Skeletal muscle cell (primary cell): ENCODE data around the gene WFDC6.
"Not testable (repeated sequence)": the region's sequence is repeated elsewhere in the genome, so short reads cannot be mapped to it uniquely, and the experiment has no call there.

Experiments used
- DNase-seq: peaks from one replicate; pipeline ENCODE4 v3.0.0-alpha.2; 2010; ENCODE audit warnings: low read depth
- H3K4me3 ChIP-seq: 2 replicates; pipeline ENCODE4 v1.5.1; 2011; ENCODE audit warnings: low read depth, mild to moderate bottlenecking, control low read depth, low read length, moderate library complexity

Gene WFDC6

GRCh38 chr20:45539382-45539781, at the start of gene WFDC6:
TSS of gene WFDC6 (minus strand) at chr20:45539482. CDS start at chr20:45539407, 75 bp downstream.
- DNase-seq, result no peak
- H3K4me3 ChIP-seq, result no peak within 1 kb of the TSS

GRCh38 chr20:45588800-45589199, 49.5 kb upstream of the WFDC6 start:
- no peak for DNase-seq

GRCh38 chr20:45585986-45586385, 46.7 kb upstream of the WFDC6 start:
- H3K4me3 ChIP-seq, DNase-seq: not testable (repeated sequence)

More at GRCh38 chr20:45588800-45589199, 49.5 kb upstream of the WFDC6 start:
- H3K4me3 ChIP-seq, result no peak overlapping the region

- not testable (repeated sequence) for DNase-seq, H3K4me3 ChIP-seq
Measured at GRCh38 chr20:45584294-45584693, 45.0 kb upstream of the WFDC6 start.

- no peak overlapping the region for H3K4me3 ChIP-seq
- no peak for DNase-seq
Measured at GRCh38 chr20:45583502-45583901, 44.2 kb upstream of the WFDC6 start.

GRCh38 chr20:45581702-45582101, 42.4 kb upstream of the WFDC6 start:
- no peak overlapping the region for H3K4me3 ChIP-seq
- no peak for DNase-seq

- H3K4me3 ChIP-seq, result no peak within 1 kb of the TSS
- no peak for DNase-seq
Measured at GRCh38 chr20:45579184-45579583, 39.9 kb upstream of the WFDC6 start, which contains the start of gene WFDC8. TSS of gene WFDC8 (minus strand) at chr20:45579284. CDS start at chr20:45579247, 37 bp downstream.

GRCh38 chr20:45578231-45578630, 38.9 kb upstream of the WFDC6 start:
- no peak overlapping the region for H3K4me3 ChIP-seq
- no peak for DNase-seq

- no peak for DNase-seq
- H3K4me3 ChIP-seq, result no peak overlapping the region
Measured at GRCh38 chr20:45576995-45577394, 37.7 kb upstream of the WFDC6 start.

GRCh38 chr20:45575931-45576330, 36.6 kb upstream of the WFDC6 start:
- DNase-seq, result no peak
- H3K4me3 ChIP-seq, result no peak overlapping the region

- not testable (repeated sequence) for H3K4me3 ChIP-seq, DNase-seq
Measured at GRCh38 chr20:45569650-45570049, 30.4 kb upstream of the WFDC6 start.

GRCh38 chr20:45564760-45565276, 25.5 kb upstream of the WFDC6 start:
- no peak for DNase-seq
- H3K4me3 ChIP-seq, result no peak overlapping the region

GRCh38 chr20:45555198-45555597, 15.9 kb upstream of the WFDC6 start:
- no peak overlapping the region for H3K4me3 ChIP-seq
- DNase-seq, result no peak

- no peak for DNase-seq
- H3K4me3 ChIP-seq, result no peak overlapping the region
Measured at GRCh38 chr20:45552456-45552855, 13.2 kb upstream of the WFDC6 start.

- no peak for DNase-seq
- no peak overlapping the region for H3K4me3 ChIP-seq
Measured at GRCh38 chr20:45550765-45551164, 11.5 kb upstream of the WFDC6 start.

- no peak overlapping the region for H3K4me3 ChIP-seq
Measured at GRCh38 chr20:45548410-45548809, 9.1 kb upstream of the WFDC6 start.

GRCh38 chr20:45547206-45547770, 8.0 kb upstream of the WFDC6 start, which contains the start of gene EPPIN:
TSS of gene EPPIN (minus strand) at chr20:45547401. CDS start at chr20:45547357, 44 bp downstream.
- no peak for DNase-seq
- no peak within 1 kb of the TSS for H3K4me3 ChIP-seq

More at GRCh38 chr20:45548410-45548809, 9.1 kb upstream of the WFDC6 start:
- DNase-seq, result no peak

- peak; percentile 7 for DNase-seq
- H3K4me3 ChIP-seq, result no peak overlapping the region
Measured at GRCh38 chr20:45545754-45546453, 6.6 kb upstream of the WFDC6 start.

GRCh38 chr20:45545351-45545750, 6.1 kb upstream of the WFDC6 start:
- no peak overlapping the region for H3K4me3 ChIP-seq
- no peak for DNase-seq

GRCh38 chr20:45538209-45538799, 978 bp downstream of the WFDC6 start:
- no peak overlapping the region for H3K4me3 ChIP-seq
- no peak for DNase-seq
